Naive thymus-derived CD8-positive, alpha-beta T cell (primary cell): Measurements from ENCODE around the gene GPR153. TPM values are rescaled to one million over a fixed set of nuclear protein-coding genes. Genes with fewer than 3 reads are reported as not detected.

ENCODE experiments used
- ATAC-seq, 2 donors: fragments of 150-1000 bp; cut with Tn5 transposase in 1 of 2; sonication (Bioruptor Pico), chemical (Tn5 transposase) in 1 of 2; 1 replicate in 1 of 2; 2 replicates in 1 of 2; pipeline ENCODE4 v1.10.0; 2021; ENCODE audit warnings: mild to moderate bottlenecking in 2 of 2, moderate library complexity in 2 of 2
- POLR2A ChIA-PET: fragments of 350-600 bp; sonication (Branson Sonifier 250); formaldehyde crosslinking; loops from one replicate; lab custom pipeline; 2021; ENCODE audit warnings: antibody characterized with exemption; lab: Charles Lee
- DNase-seq, 10 donors: peaks; one replicate each; pipeline versions ENCODE4 v3.0.0 to v3.0.0-alpha.2; 2020 to 2022
- H3K27ac Mint-ChIP-seq, 10 donors: one replicate each; pipeline ENCODE4 v1.8.0; 2020 to 2022; ENCODE audit warnings: mild to moderate bottlenecking in 10 of 10, mixed read lengths in 10 of 10, moderate library complexity in 4 of 10, inconsistent platforms in 1 of 10
- H3K27me3 Mint-ChIP-seq, 5 donors: one replicate each; pipeline ENCODE4 v1.8.0; 2021 to 2022; ENCODE audit warnings: mixed read lengths in 5 of 5
- H3K36me3 Mint-ChIP-seq, 3 donors: one replicate each; pipeline ENCODE4 v1.8.0; 2020 to 2022; ENCODE audit warnings: mixed read lengths in 3 of 3, mild to moderate bottlenecking in 2 of 3, inconsistent platforms in 1 of 3
- H3K4me1 Mint-ChIP-seq, 4 donors: one replicate each; pipeline ENCODE4 v1.8.0; 2021 to 2022; ENCODE audit warnings: mixed read lengths in 4 of 4
- H3K4me3 Mint-ChIP-seq, 10 donors: one replicate each; pipeline ENCODE4 v1.8.0; 2020 to 2022; ENCODE audit warnings: mild to moderate bottlenecking in 10 of 10, mixed read lengths in 10 of 10, moderate library complexity in 6 of 10, inconsistent platforms in 1 of 10
- H3K9me3 Mint-ChIP-seq, 9 donors: one replicate each; pipeline ENCODE4 v1.8.0; 2020 to 2022; ENCODE audit warnings: mixed read lengths in 9 of 9, mild to moderate bottlenecking in 3 of 9, inconsistent platforms in 1 of 9, moderate library complexity in 1 of 9
- polyA plus RNA-seq, 3 donors: library from polyadenylated mRNA; unstranded; fragments of 300-500 nt; fragmentation: Illumina TruSeq; gene quantifications; one replicate each; pipeline ENCODE4 v1.2.3, GENCODE V29; 2021
- total RNA-seq, 8 experiments: library from RNA in 2 of 8; stranded (reverse) in 2 of 8; gene quantifications; one replicate each; pipeline ENCODE4 v1.2.3 and lab custom pipeline; 2021 to 2026

The GPR153 gene
- total and polyA plus RNA-seq, 5 experiments from 2014 or later, result 0.06 to 1.3 (median 0.56) TPM

DNA sequence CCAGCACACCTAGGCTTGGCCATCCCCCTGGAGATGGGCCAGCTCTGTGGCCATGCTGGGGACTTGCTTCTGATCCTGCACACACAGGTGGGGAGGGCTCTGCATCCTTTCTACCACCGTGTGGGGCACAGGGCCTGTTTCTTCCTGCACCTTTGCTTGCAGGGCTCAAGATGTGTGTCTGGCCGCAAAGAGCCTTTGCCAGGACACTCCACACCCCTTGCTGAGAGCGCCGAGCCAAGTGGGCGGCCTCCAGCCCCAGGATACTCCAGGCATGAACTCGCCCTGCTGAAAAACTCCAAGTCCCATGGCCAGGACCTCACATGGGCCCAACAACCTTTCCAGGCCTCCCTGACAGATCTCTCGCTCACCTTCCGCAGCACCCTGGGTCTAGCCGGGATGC is 11.6 kb upstream of the GPR153 start:
- POLR2A ChIA-PET, result no interaction called here
- ATAC-seq (no peak), DNase-seq (no peak)
- H3K9me3 Mint-ChIP-seq, result no peaks in the 10 kb centered on the region
- H3K27ac Mint-ChIP-seq, result no peak overlapping the region
- H3K4me1 Mint-ChIP-seq, result no peaks in the 10 kb centered on the region
- H3K36me3 Mint-ChIP-seq, result no peaks in the 10 kb centered on the region
- no peak overlapping the region for H3K4me3 Mint-ChIP-seq
- no peaks in the 10 kb centered on the region for H3K27me3 Mint-ChIP-seq

GRCh38 chr1:6271554-6271953 is 10.7 kb upstream of the GPR153 start:
- H3K4me1 Mint-ChIP-seq, result no peaks in the 10 kb centered on the region
- no peaks in the 10 kb centered on the region for H3K36me3 Mint-ChIP-seq
- ATAC-seq (no peak), DNase-seq (no peak)
- H3K4me3 Mint-ChIP-seq, result no peak overlapping the region
- no peak overlapping the region for H3K27ac Mint-ChIP-seq
- POLR2A ChIA-PET, result no interaction called here
- H3K9me3 Mint-ChIP-seq, result no peaks in the 10 kb centered on the region
- no peaks in the 10 kb centered on the region for H3K27me3 Mint-ChIP-seq

DNA sequence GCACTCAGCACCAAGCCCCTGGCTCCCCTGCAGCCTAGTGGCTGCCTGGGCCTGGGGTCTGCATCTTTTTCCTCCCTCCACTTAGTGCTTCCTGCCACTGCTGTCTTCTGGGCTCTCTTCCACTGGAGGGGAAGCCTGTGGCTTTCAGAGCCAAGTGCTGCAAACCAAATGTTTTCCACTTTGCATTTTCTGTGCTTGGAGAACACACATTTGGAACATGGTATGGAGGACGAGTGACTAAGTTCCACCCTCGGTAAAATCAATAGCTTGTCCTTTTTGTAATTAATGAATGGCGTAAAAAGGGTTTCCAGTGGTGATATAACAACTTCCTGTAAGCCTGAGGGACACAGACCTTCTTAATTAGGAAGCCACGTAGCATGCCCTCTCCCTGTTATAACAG is 10.1 kb upstream of the GPR153 start:
- Mint-ChIP-seq H3K27ac (no peak overlapping the region), H3K4me3 (no peak overlapping the region), H3K9me3 (no peaks in the 10 kb centered on the region), H3K36me3 (no peaks in the 10 kb centered on the region), H3K4me1 (no peaks in the 10 kb centered on the region), H3K27me3 (no peaks in the 10 kb centered on the region)
- ATAC-seq, result no peak
- DNase-seq, result no peak
- POLR2A ChIA-PET, result no interaction called here

DNA sequence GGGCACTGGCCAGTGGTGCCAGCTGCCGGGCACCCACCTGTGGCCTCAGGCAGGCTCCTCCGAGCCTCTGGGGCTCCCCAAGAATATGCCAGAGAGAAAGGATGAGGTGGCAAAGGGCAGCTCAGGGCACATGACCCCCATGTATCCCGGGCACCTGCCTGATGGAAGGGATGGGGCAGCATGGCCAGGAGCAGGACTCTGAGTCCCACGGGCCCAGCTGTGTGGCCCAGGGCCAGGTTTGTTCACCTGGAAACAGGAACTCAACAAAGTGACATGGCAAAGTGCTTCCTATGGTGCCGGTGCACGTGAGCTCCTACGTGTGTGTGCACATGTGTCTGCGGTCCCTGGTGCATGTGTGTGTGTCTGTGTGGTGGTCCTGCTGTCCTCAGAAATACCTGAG is 9.5 kb upstream of the GPR153 start:
- DNase-seq (no peak), ATAC-seq (no peak)
- no peaks in the 10 kb centered on the region for H3K27me3 Mint-ChIP-seq
- no peaks in the 10 kb centered on the region for H3K4me1 Mint-ChIP-seq
- H3K9me3 Mint-ChIP-seq, result no peaks in the 10 kb centered on the region
- H3K4me3 Mint-ChIP-seq, result no peak overlapping the region
- POLR2A ChIA-PET, result no interaction called here
- no peak overlapping the region for H3K27ac Mint-ChIP-seq
- H3K36me3 Mint-ChIP-seq, result no peaks in the 10 kb centered on the region

DNA sequence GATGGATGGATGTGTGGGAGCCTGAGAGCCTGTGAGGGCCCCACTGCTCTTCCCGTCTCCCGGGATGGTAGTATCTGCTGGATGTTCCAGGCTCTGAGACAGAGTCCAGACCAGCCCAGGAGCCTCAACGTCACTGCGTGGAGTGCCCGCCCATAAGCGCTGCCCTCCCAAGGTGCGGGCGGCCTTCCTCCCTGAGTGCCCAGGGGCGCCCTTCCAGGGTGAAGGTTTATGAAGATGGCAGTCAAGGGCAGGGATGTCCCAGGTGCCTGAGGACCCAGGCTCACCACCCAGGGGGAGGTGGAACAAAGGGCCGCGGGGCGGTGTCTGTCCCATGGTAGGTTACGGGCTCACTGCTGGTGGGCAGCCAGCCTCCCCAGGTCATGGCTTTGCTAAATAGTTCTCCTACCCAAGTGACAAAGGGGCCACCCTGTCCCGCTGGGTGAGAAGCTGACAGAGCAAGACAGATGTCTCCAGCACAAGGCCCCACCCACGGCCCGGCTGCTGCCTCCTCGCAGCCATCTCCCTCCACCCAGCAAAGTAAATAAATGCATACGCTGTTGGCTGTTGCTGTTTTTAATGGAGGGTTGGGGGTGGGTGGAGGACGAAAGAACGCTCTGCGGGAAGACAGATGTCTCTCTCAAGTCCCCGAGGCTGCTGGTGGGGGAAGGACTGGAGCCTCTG is 9.0 kb upstream of the GPR153 start:
- no peaks in the 10 kb centered on the region for H3K4me1 Mint-ChIP-seq
- POLR2A ChIA-PET, result no interaction called here
- no peaks in the 10 kb centered on the region for H3K27me3 Mint-ChIP-seq
- H3K4me3 Mint-ChIP-seq, result no peak overlapping the region
- no peaks in the 10 kb centered on the region for H3K9me3 Mint-ChIP-seq
- ATAC-seq (no peak), DNase-seq (no peak)
- no peaks in the 10 kb centered on the region for H3K36me3 Mint-ChIP-seq
- H3K27ac Mint-ChIP-seq, result no peak overlapping the region

DNA sequence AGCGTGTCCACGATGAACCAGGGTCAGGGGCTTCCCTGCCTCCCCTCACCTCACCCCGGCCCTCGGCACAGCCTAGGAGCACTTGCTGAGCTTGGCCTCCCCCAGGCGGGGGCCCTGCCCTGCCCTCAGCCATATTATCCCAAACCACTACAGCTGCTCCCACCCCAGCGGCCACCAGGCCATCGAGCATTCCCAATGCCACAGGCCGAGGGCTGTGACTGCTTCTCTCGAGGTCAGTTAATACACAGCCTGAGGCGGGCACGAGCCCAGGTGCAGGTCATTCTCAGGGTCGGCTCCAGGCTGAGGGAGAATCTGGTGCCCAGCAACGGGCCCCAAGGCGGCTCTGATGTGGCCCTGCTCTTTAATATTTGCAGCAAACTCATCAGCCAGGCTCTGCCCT is 8.4 kb upstream of the GPR153 start:
- H3K4me1 Mint-ChIP-seq, result no peaks in the 10 kb centered on the region
- no peak for DNase-seq
- no peaks in the 10 kb centered on the region for H3K36me3 Mint-ChIP-seq
- POLR2A ChIA-PET, result no interaction called here
- H3K27ac Mint-ChIP-seq, result no peak overlapping the region
- no peak overlapping the region for H3K4me3 Mint-ChIP-seq
- no peaks in the 10 kb centered on the region for H3K27me3 Mint-ChIP-seq
- no peak for ATAC-seq
- no peaks in the 10 kb centered on the region for H3K9me3 Mint-ChIP-seq

DNA sequence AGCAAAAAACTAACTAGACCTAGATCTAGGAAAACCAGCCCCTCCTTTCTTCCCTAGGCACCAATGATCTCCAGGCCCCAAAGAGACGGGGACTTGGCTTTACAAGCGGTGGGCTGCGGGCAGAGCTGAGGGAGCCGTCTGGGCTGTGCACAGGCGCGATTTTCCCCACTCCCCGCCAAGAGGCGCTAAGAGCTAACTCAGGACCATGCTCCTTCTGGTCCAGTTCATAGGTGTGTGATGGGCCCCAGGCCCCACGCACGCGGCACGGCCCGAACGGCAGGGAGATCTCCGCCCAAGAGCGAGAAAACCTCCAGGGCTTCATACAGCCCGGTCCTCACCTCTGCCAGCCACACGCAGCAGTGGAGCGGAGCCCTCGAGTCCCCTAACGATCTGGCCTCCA is 7.5 kb upstream of the GPR153 start:
- Mint-ChIP-seq H3K27ac (no peak overlapping the region), H3K36me3 (no peaks in the 10 kb centered on the region), H3K4me3 (no peak overlapping the region), H3K4me1 (no peaks in the 10 kb centered on the region), H3K9me3 (no peaks in the 10 kb centered on the region), H3K27me3 (no peaks in the 10 kb centered on the region)
- POLR2A ChIA-PET, result no interaction called here
- no peak for DNase-seq
- no peak for ATAC-seq

DNA sequence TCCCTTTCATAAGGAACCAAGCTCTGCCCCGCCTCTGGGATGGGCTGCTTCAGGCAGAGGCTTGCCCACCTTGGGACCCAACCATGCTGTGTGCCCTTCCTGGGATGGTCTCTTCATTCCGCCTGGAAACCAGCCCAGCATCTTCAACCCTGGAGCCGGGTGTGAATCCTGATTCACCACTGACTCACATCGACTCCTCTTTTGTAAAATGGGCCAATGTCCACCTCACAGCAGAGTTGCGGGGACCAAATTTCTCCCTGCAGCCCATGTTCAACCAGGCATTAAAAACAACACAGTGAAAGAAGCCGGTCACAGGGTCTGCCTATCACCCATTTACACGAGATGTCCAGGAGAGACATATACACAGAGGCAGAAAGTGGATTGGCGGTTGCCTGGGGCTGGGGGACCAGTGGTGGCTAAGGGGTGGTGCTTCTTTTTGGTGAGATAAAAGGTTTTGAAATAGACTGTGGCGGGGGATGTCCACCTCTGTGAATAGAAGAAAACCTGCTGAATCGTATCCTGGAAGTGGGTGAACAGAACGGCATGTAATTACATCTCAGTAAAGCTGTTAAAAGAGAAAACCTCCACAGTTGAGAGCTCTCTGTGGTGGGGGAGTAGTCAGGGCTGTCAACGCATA is 6.9 kb upstream of the GPR153 start:
- H3K9me3 Mint-ChIP-seq, result no peaks in the 10 kb centered on the region
- no peak for ATAC-seq
- no peaks in the 10 kb centered on the region for H3K27me3 Mint-ChIP-seq
- H3K36me3 Mint-ChIP-seq, result no peaks in the 10 kb centered on the region
- POLR2A ChIA-PET, result interaction anchor here (0.6 kb wide), 1 partner anchor 66 kb away, joined by 3 read pairs; no protein-coding TSS in a partner anchor
- no peak overlapping the region for H3K27ac Mint-ChIP-seq
- no peak for DNase-seq
- H3K4me3 Mint-ChIP-seq, result no peak overlapping the region
- no peaks in the 10 kb centered on the region for H3K4me1 Mint-ChIP-seq

DNA sequence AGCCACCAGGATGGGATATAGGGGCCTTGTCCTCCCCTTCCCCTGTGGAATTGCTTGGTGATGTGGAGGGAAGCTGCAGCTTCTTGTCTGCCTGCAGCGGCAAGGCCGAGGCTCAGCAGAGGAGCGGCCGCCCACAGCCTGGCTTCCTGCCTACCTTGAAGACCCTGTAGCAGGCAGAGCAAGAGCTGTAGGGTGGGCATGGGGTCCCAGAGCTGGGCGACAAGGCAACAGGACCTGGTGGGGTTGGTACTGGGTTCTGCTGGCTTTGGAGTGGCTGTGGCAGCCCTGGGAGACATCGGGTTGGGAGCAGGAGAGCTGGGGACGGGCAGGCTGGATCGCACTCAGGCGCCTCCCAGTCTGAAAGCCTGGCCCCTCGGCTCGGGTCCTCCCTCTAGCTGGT is 5.7 kb upstream of the GPR153 start:
- no peak for ATAC-seq
- Mint-ChIP-seq H3K9me3 (no peaks in the 10 kb centered on the region), H3K4me1 (peaks cover 0 to 2% (median 1%) of the 10 kb centered on the region in 4 donors), H3K36me3 (no peaks in the 10 kb centered on the region), H3K4me3 (no peak overlapping the region), H3K27me3 (peaks cover 0 to 4% (median 0%) of the 10 kb centered on the region in 5 donors), H3K27ac (no peak overlapping the region)
- POLR2A ChIA-PET, result no interaction called here
- DNase-seq, result no peak

DNA sequence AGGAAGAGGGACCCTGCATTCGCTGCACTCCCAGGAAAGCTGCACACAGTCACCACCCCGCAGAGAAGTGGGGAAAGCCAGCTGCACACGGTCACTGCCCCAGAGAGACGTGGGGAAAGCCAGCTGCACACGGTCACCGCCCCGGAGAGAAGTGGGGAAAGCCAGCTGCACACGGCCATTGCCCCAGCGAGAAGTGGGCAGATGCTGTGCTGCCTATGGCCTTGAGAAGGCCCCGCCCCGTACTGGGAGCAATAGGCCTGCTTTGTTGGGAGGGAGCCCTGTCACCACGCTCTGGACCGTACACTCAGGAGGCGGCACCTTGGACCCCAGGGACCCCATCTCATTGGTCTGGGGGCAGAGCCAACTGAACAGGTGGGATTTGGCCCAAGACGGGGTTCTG is 4.3 kb upstream of the GPR153 start:
- Mint-ChIP-seq H3K4me1 (peaks cover 0 to 4% (median 1%) of the 10 kb centered on the region in 4 donors), H3K4me3 (no peak overlapping the region), H3K36me3 (no peaks in the 10 kb centered on the region), H3K9me3 (no peaks in the 10 kb centered on the region), H3K27ac (no peak overlapping the region), H3K27me3 (peaks cover 0 to 7% (median 0%) of the 10 kb centered on the region in 5 donors)
- ATAC-seq (no peak), DNase-seq (no peak)
- POLR2A ChIA-PET, result no interaction called here

DNA sequence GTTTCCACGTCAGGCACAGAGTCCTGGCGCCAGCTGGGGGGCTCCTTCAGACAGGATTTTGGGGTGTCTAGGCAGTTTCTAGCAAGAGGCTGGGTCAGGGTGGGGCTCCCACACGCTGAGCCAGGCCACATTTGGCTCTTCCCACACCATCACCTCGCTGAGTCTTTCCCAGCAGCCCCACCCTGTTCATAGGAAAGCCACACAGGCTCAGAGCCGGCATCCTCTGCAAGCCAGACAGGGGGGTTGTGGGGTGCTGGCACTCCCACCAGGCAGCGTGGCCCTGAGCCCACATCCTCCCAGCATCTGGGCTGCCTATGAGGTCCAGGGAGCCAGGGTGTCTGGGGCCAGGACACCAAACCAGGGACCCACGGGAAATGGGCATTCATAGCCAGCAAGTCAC is 2.8 kb upstream of the GPR153 start:
- Mint-ChIP-seq H3K36me3 (no peaks in the 10 kb centered on the region), H3K27ac (no peak overlapping the region), H3K9me3 (no peaks in the 10 kb centered on the region), H3K4me1 (peaks cover 0 to 14% (median 6%) of the 10 kb centered on the region in 4 donors), H3K27me3 (peaks cover 0 to 10% (median 0%) of the 10 kb centered on the region in 5 donors), H3K4me3 (peak overlapping the region in 2 of 10 donors; percentile 24 to 58)
- POLR2A ChIA-PET, result no interaction called here
- ATAC-seq, result no peak
- DNase-seq, result no peak

DNA sequence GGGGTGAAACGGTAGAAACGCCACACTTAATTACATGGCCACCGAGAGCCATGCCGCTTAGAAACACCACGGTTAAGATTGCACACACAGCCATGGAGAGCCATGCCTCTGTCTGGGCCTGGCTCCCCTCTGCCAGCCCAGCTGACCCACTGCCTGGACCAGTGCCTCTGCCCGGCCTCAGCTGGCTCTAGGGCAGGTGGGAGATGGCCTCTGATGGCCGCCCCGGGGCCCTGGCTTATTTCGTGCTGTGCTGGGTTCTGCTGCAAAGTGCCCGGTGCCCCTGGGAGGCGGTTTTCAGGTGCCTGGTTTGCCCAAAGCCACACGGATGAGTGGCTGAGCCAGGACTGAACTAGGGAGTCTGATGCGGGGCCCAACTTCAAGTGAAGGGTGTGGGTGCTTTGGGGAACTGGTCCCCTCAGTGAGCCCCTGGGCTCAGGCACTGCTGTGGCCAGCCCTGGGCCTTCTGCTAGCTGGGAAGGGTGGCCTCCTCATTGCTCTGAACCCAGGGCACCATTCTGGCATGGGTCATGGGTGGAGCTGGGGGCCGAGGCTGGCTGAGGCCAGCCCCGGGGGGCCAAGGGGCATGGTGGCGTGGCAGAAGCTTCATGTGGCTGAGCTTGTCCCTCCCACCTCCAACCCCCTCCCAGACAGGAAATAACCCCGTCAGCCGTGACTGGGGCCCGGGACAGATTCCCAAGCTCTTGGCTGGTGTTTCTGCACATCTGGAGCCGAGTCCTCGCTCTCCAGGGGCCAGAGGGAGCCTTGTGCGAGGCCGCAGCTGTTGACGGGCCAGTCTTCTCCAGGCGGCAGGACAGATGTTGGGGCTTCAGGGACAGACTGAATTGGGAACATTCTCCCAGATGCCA is 1.9 kb upstream of the GPR153 start:
- DNase-seq (no peak), ATAC-seq (no peak)
- Mint-ChIP-seq H3K27ac (no peak overlapping the region), H3K36me3 (no peaks in the 10 kb centered on the region), H3K4me3 (peak overlapping the region in 2 of 10 donors; percentile 16 to 29), H3K27me3 (peaks cover 0 to 10% (median 1%) of the 10 kb centered on the region in 5 donors), H3K9me3 (no peaks in the 10 kb centered on the region), H3K4me1 (peaks cover 0 to 14% (median 6%) of the 10 kb centered on the region in 4 donors)
- POLR2A ChIA-PET, result no interaction called here

DNA sequence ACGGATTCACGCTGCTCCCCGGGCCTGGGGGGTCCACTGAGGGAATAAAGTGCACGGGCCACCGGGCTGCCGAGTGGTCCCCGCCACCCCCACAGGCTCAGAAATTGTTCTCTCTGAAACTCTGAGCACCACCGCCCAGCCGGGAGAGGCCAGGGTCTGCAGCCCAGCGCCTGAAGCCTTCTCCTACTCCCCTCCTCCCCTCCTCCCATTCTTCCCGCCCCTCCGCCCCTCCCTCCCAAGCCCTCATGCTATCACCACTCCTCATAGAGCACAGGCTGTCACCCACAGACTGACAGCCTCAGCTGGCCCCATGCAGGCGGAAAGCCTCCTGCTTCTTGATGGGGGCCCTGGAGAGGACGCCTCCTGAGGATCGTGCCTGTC is 707 bp upstream of the GPR153 start:
- ATAC-seq, result no peak

More for the DNA sequence above, 707 bp upstream of the GPR153 start:
- DNase-seq, result no peak
- no peaks in the 10 kb centered on the region for H3K9me3 Mint-ChIP-seq
- H3K4me3 Mint-ChIP-seq, result peak overlapping the region; percentile 58 to 84 (median 68)
- H3K4me1 Mint-ChIP-seq, result peaks cover 0 to 14% (median 6%) of the 10 kb centered on the region in 4 donors
- no peaks in the 10 kb centered on the region for H3K36me3 Mint-ChIP-seq
- peaks cover 0 to 10% (median 1%) of the 10 kb centered on the region in 5 donors for H3K27me3 Mint-ChIP-seq
- POLR2A ChIA-PET, result no interaction called here
- H3K27ac Mint-ChIP-seq, result no peak overlapping the region
